GM12878 (cell line): Measurements from ENCODE around the gene MAGIX. TPM values are rescaled to one million over a fixed set of nuclear protein-coding genes. Genes with fewer than 3 reads are reported as not detected.

Experiments
- ASH2L ChIP-seq: fragments of 300-600, 200-600 bp; sonication (generic); IDR thresholded peaks from 2 replicates; pipeline ENCODE4 v1.6.1; 2017; ENCODE audit warnings: low read depth, mild to moderate bottlenecking, borderline replicate concordance
- BMI1 ChIP-seq: fragments of 450-650 bp; IDR thresholded peaks from 2 replicates; pipeline ENCODE4 v1.6.1; 2016; ENCODE audit warnings: mild to moderate bottlenecking, moderate library complexity, borderline replicate concordance
- CHD4 ChIP-seq: fragments of 200-600 bp; sonication (generic); IDR thresholded peaks from 2 replicates; pipeline ENCODE4 v1.6.1; 2016; ENCODE audit warnings: mild to moderate bottlenecking
- EED ChIP-seq: sonication (generic); IDR thresholded peaks from 2 replicates; pipeline ENCODE4 v1.6.1; 2016; ENCODE audit warnings: antibody characterized with exemption, low read depth
- ETV6 ChIP-seq, 2 experiments: fragments of 450-650 bp in 1 of 2; IDR thresholded peaks in 1 of 2; conservative IDR thresholded peaks in 1 of 2; 2 replicates each; pipeline ENCODE4 v1.6.1; 2014; ENCODE audit warnings: antibody characterized with exemption in 1 of 2, borderline replicate concordance in 1 of 2, low read depth in 1 of 2, mild to moderate bottlenecking in 1 of 2, moderate library complexity in 1 of 2
- EZH2 ChIP-seq: IDR thresholded peaks from 2 replicates; pipeline ENCODE4 v1.6.1; 2012; ENCODE audit warnings: low read depth, mild to moderate bottlenecking, control low read depth, inconsistent platforms, low read length, borderline replicate concordance; ENCODE audit not compliant: control insufficient read depth
- HDGF ChIP-seq: fragments of 450-650 bp; IDR thresholded peaks from 2 replicates; pipeline ENCODE4 v1.6.1; 2016; ENCODE audit warnings: antibody characterized with exemption
- IRF3 ChIP-seq: fragments of 450-650 bp; IDR thresholded peaks from 2 replicates; pipeline ENCODE4 v1.6.1; 2014; ENCODE audit warnings: mild to moderate bottlenecking
- JUNB ChIP-seq: IDR thresholded peaks from 2 replicates; pipeline ENCODE4 v1.6.1; 2016; ENCODE audit warnings: antibody characterized with exemption, mild to moderate bottlenecking
- JUND ChIP-seq: IDR thresholded peaks from 2 replicates; pipeline ENCODE4 v1.6.1; 2012; ENCODE audit warnings: low read depth, mild to moderate bottlenecking, low read length, improper control_type of control experiment, moderate library complexity
- LARP7 ChIP-seq: fragments of 450-650 bp; IDR thresholded peaks from 2 replicates; pipeline ENCODE4 v1.6.1; 2017; ENCODE audit warnings: mild to moderate bottlenecking
- MYC ChIP-seq: IDR thresholded peaks from 2 replicates; pipeline ENCODE4 v1.6.1; 2011; ENCODE audit warnings: mild to moderate bottlenecking, low read length, moderate library complexity, inconsistent platforms; ENCODE audit not compliant: insufficient read depth, insufficient replicate concordance, insufficient read length, severe bottlenecking
- NFYA ChIP-seq: IDR thresholded peaks from 2 replicates; pipeline ENCODE4 v1.6.1; 2011; ENCODE audit warnings: low read depth, mild to moderate bottlenecking, low read length, improper control_type of control experiment, borderline replicate concordance
- PML ChIP-seq: IDR thresholded peaks from 2 replicates; pipeline ENCODE4 v1.6.1; 2012; ENCODE audit warnings: low read length, inconsistent platforms
- POLR2AphosphoS2 ChIP-seq: IDR thresholded peaks from 2 replicates; pipeline ENCODE4 v1.6.1; 2011; ENCODE audit warnings: low read depth, mild to moderate bottlenecking, low read length, improper control_type of control experiment, moderate library complexity
- POLR2AphosphoS5 ChIP-seq: IDR thresholded peaks from 2 replicates; pipeline ENCODE4 v1.6.1; 2011; ENCODE audit warnings: mild to moderate bottlenecking, low read length, inconsistent platforms
- RELA ChIP-seq: fragments of 450-650 bp; IDR thresholded peaks from 2 replicates; pipeline ENCODE4 v1.8.0; 2014; ENCODE audit warnings: borderline replicate concordance; ENCODE audit not compliant: partially characterized antibody
- SMAD1 ChIP-seq: fragments of 450-650 bp; IDR thresholded peaks from 2 replicates; pipeline ENCODE4 v1.6.1; 2018; ENCODE audit warnings: mild to moderate bottlenecking, low read depth; ENCODE audit not compliant: partially characterized antibody
- SP1 ChIP-seq: IDR thresholded peaks from one replicate; pipeline ENCODE4 v1.6.1; 2011; ENCODE audit warnings: low read depth, low read length
- SPI1 ChIP-seq: IDR thresholded peaks from 2 replicates; pipeline ENCODE4 v1.6.1; 2011; ENCODE audit warnings: low read depth, mild to moderate bottlenecking, low read length, moderate library complexity, borderline replicate concordance; ENCODE audit not compliant: insufficient read depth
- SREBF2 ChIP-seq: IDR thresholded peaks from 2 replicates; pipeline ENCODE4 v1.6.1; 2012; ENCODE audit warnings: mild to moderate bottlenecking, low read length
- STAT1 ChIP-seq: fragments of 450-650 bp; conservative IDR thresholded peaks from 2 replicates; pipeline ENCODE4 v1.6.1; 2014; ENCODE audit warnings: antibody characterized with exemption, mild to moderate bottlenecking
- ZNF24 ChIP-seq: fragments of 450-650 bp; IDR thresholded peaks from 2 replicates; pipeline ENCODE4 v1.6.1; 2017; ENCODE audit warnings: antibody characterized with exemption, mild to moderate bottlenecking
- ZNF274 ChIP-seq: IDR thresholded peaks from one replicate; pipeline ENCODE4 v1.8.0; 2011; ENCODE audit not compliant: insufficient read length, insufficient read depth
- ZNF384 ChIP-seq: IDR thresholded peaks from 2 replicates; pipeline ENCODE4 v1.6.1; 2012; ENCODE audit warnings: low read depth, mild to moderate bottlenecking, low read length, improper control_type of control experiment, borderline replicate concordance
- polyA plus RNA-seq, 11 experiments: library from polyadenylated mRNA; depleted of rRNA in 4 of 11; unstranded in 6 of 11; stranded (reverse) in 5 of 11; fragments of >200 nt; fragmentation: Nextera tagmentation in 4 of 11; fragmentation: Illumina TruSeq in 1 of 11; extraction: Ambion mirVana in 4 of 11; extraction: Trizol in 1 of 11; gene quantifications; 1 replicate in 1 of 11; 2 replicates in 10 of 11; pipeline versions ENCODE4 v1.2.1 to v1.2.3, GENCODE V29; 2011 to 2016; ENCODE audit warnings: inconsistent platforms in 2 of 11, missing spikeins in 2 of 11, low read depth in 1 of 11
- total RNA-seq, 4 experiments: library from RNA; depleted of rRNA in 3 of 4; stranded (reverse); fragments of >200 nt in 3 of 4; fragmentation: Illumina TruSeq in 1 of 4; extraction: Trizol in 1 of 4; gene quantifications; 2 replicates each; pipeline versions ENCODE4 v1.2.1 to v1.2.3, GENCODE V29; 2013 to 2021
- TF ChIP-seq, protein P1 (sequence below): IDR thresholded peaks from 2 replicates; pipeline ENCODE4 v1.6.1; 2011; ENCODE audit warnings: low read depth, mild to moderate bottlenecking, low read length, moderate library complexity, borderline replicate concordance; ENCODE audit errors: extremely low read depth
- TF ChIP-seq, protein P2 (sequence below): fragments of 450-650 bp; formaldehyde crosslinking; IDR thresholded peaks from 2 replicates; pipeline ENCODE4 v1.4.0; 2022; ENCODE audit warnings: mild to moderate bottlenecking, moderate library complexity

The MAGIX gene
- total and polyA plus RNA-seq, 10 of the 15 experiments (the other 5 are each of a cell fraction or from before 2014, with no cell fraction given): 0.03 to 2.5 (median 0.82) TPM

- TF ChIP-seq JUNB (no peak), ASH2L (no peak), EED (no peak), ZNF384 (no peak), HDGF (no peak), STAT1 (no peak), NFYA (no peak), CHD4 (no peak), ZNF24 (no peak), PML (no peak), LARP7 (no peak), IRF3 (no peak), JUND (peak; percentile 95), SPI1 (no peak), SP1 (no peak), BMI1 (no peak), MYC (no peak), SREBF2 (no peak), POLR2AphosphoS2 (no peak), POLR2AphosphoS5 (no peak), EZH2 (no peak), RELA (no peak), SMAD1 (no peak), ETV6 (conservative IDR thresholded peaks at IDR 0.05 in 1 of 2, IDR thresholded peaks at IDR 0.05 in 1 of 2; ENCODE audit: borderline replicate concordance in 1 of 2, low read depth in 1 of 2) (peak in 1 of 2 experiments; percentile 6; a peak in 1 of 4 replicates), ZNF274 (no peak)
- TF ChIP-seq, protein P1, sequence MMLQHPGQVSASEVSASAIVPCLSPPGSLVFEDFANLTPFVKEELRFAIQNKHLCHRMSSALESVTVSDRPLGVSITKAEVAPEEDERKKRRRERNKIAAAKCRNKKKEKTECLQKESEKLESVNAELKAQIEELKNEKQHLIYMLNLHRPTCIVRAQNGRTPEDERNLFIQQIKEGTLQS: no peak
- TF ChIP-seq, protein P2, sequence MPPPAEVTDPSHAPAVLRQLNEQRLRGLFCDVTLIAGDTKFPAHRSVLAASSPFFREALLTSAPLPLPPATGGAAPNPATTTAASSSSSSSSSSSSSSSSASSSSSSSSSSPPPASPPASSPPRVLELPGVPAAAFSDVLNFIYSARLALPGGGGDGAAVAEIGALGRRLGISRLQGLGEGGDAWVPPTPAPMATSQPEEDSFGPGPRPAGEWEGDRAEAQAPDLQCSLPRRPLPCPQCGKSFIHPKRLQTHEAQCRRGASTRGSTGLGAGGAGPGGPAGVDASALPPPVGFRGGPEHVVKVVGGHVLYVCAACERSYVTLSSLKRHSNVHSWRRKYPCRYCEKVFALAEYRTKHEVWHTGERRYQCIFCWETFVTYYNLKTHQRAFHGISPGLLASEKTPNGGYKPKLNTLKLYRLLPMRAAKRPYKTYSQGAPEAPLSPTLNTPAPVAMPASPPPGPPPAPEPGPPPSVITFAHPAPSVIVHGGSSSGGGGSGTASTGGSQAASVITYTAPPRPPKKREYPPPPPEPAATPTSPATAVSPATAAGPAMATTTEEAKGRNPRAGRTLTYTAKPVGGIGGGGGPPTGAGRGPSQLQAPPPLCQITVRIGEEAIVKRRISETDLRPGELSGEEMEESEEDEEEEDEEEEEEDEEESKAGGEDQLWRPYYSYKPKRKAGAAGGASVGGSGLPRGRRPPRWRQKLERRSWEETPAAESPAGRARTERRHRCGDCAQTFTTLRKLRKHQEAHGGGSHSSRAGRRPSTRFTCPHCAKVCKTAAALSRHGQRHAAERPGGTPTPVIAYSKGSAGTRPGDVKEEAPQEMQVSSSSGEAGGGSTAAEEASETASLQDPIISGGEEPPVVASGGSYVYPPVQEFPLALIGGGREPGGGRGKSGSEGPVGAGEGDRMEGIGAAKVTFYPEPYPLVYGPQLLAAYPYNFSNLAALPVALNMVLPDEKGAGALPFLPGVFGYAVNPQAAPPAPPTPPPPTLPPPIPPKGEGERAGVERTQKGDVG (CRISPR knock-in tag): no peak
These were observed 3.6 kb downstream of the MAGIX start (continued) for GRCh38 chrX:49165901-49166881.
